Tibial nerve (tissue), 4 donors: ENCODE results near the gene FAM240B. TPM values are rescaled to one million over a fixed set of nuclear protein-coding genes. Genes with fewer than 3 reads are reported as not detected.

Experiments
- DNase-seq, 2 donors: peaks; one replicate each; pipeline ENCODE4 v3.0.0-alpha.2; 2019; ENCODE audit warnings: low spot score in 2 of 2
- H3K27ac ChIP-seq, 4 donors: fragments of 200-600 bp; sonication (generic) in 3 of 4; one replicate each; pipeline ENCODE4 v1.5.1; 2017 to 2019; ENCODE audit warnings: mild to moderate bottlenecking in 1 of 4
- H3K27me3 ChIP-seq, 2 donors: fragments of 200-600 bp; sonication (generic) in 1 of 2; one replicate each; pipeline versions ENCODE4 v1.5.1 to v1.6.0; 2017 to 2019
- H3K36me3 ChIP-seq, 3 donors: fragments of 200-600 bp; sonication (generic); one replicate each; pipeline ENCODE4 v1.5.1; 2018 to 2019
- H3K4me1 ChIP-seq, 4 donors: fragments of 200-600 bp; sonication (generic) in 3 of 4; one replicate each; pipeline ENCODE4 v1.5.1; 2017 to 2019
- H3K4me3 ChIP-seq, 4 donors: fragments of 200-600 bp; sonication (generic) in 3 of 4; one replicate each; pipeline ENCODE4 v1.5.1; 2017 to 2019; ENCODE audit warnings: mild to moderate bottlenecking in 1 of 4, moderate library complexity in 1 of 4
- H3K9me3 ChIP-seq, 4 donors: fragments of 200-600 bp; sonication (generic) in 3 of 4; one replicate each; pipeline ENCODE4 v1.5.1; 2017 to 2019
- EP300 ChIP-seq, 2 donors: sonication (generic); formaldehyde crosslinking; IDR thresholded peaks; one replicate each; pipeline ENCODE4 v1.6.1; 2017; ENCODE audit warnings: antibody characterized with exemption in 2 of 2, mild to moderate bottlenecking in 1 of 2
- POLR2A ChIP-seq, 2 donors: fragments of 450-650 bp; IDR thresholded peaks; one replicate each; pipeline ENCODE4 v1.6.1; 2017; ENCODE audit warnings: antibody characterized with exemption in 2 of 2, mild to moderate bottlenecking in 2 of 2, moderate library complexity in 2 of 2
- whole genome bisulfite sequencing, 2 donors: methylation state at CpG; one replicate each; pipeline ENCODE4 v1.1.5; 2018; 5-methylcytosine and 5-hydroxymethylcytosine counted together
- total RNA-seq, 4 donors: library from RNA; depleted of rRNA; stranded (reverse); fragments of >200 nt; gene quantifications; one replicate each; pipeline ENCODE4 v1.1.0, GENCODE V29; 2016
- TF ChIP-seq, protein P1 (sequence below), 5 experiments: fragments of 200-600 bp in 3 of 5; fragments of 450-650 bp in 2 of 5; sonication (generic) in 3 of 5; IDR thresholded peaks; one replicate each; pipeline ENCODE4 v1.5.1; 2016 to 2019; ENCODE audit warnings: antibody characterized with exemption in 5 of 5, mild to moderate bottlenecking in 3 of 5, moderate library complexity in 2 of 5

The FAM240B gene
- total RNA-seq, 4 donors from 2014 or later, result not detected

DNA sequence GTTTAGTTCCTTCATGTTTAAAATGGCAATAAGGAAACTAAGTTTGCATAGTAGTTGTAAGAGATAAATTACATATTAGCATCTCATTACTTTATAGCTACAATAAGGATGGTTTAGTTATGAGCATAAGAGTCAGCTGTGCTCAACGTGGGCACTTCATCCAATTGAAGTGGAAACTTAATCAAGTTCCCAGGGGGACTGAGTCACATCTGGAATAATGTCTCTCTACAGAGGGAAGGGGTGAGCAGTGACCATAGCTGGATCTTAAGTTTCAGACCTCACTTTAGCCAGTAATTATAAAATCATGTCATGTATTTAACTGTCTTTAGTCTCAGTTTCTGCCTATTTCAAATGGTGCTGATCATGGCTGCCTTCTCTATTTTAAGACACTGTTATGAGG lies 36.8 kb upstream of the FAM240B start:
- peaks cover 0 to 6% (median 0%) of the 10 kb centered on the region in 4 donors for H3K4me1 ChIP-seq
- 45 to 52% methylated on average over 1 of the region's 1 CpG for WGBS, 2 donors
- H3K4me3 ChIP-seq, result no peak overlapping the region
- no peak for DNase-seq
- no peaks in the 10 kb centered on the region for H3K27me3 ChIP-seq
- no peak overlapping the region for H3K27ac ChIP-seq
- no peaks in the 10 kb centered on the region for H3K9me3 ChIP-seq
- no peaks in the 10 kb centered on the region for H3K36me3 ChIP-seq
- TF ChIP-seq POLR2A (IDR thresholded peaks at IDR 0.05) (no peak), EP300 (IDR thresholded peaks at IDR 0.05) (no peak)
- TF ChIP-seq, protein P1, sequence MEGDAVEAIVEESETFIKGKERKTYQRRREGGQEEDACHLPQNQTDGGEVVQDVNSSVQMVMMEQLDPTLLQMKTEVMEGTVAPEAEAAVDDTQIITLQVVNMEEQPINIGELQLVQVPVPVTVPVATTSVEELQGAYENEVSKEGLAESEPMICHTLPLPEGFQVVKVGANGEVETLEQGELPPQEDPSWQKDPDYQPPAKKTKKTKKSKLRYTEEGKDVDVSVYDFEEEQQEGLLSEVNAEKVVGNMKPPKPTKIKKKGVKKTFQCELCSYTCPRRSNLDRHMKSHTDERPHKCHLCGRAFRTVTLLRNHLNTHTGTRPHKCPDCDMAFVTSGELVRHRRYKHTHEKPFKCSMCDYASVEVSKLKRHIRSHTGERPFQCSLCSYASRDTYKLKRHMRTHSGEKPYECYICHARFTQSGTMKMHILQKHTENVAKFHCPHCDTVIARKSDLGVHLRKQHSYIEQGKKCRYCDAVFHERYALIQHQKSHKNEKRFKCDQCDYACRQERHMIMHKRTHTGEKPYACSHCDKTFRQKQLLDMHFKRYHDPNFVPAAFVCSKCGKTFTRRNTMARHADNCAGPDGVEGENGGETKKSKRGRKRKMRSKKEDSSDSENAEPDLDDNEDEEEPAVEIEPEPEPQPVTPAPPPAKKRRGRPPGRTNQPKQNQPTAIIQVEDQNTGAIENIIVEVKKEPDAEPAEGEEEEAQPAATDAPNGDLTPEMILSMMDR (IDR thresholded peaks at IDR 0.05), result no peak

DNA sequence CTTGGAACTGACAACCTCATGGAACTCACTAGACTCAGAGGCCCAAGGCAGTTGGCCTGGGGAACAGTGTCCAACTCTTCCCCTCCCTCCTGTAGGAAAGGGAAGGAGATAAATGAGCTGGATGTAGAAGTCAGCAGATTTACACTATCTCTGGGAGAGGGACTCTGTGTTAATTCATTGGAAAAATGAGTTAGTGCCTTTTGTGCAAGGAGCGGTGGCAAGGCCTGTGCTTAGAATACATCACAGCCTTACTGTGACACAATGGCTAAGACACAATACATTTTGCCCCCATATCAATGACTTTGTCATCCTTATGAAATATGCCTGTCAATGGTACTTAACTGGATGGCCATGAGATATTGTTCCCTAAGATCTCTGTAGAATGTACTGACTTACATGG lies 28.0 kb upstream of the FAM240B start:
- Histone ChIP-seq H3K36me3 (no peaks in the 10 kb centered on the region), H3K27me3 (no peaks in the 10 kb centered on the region), H3K9me3 (no peaks in the 10 kb centered on the region), H3K4me1 (no peaks in the 10 kb centered on the region), H3K4me3 (no peak overlapping the region), H3K27ac (no peak overlapping the region)
- TF ChIP-seq EP300 (IDR thresholded peaks at IDR 0.05), result no peak
- no peak for TF ChIP-seq POLR2A (IDR thresholded peaks at IDR 0.05)
- TF ChIP-seq, protein P1 (IDR thresholded peaks at IDR 0.05), result no peak
- 89 to 91% methylated on average over 1 of the region's 1 CpG for whole genome bisulfite sequencing, 2 donors
- no peak for DNase-seq

- Histone ChIP-seq H3K27ac (no peak overlapping the region), H3K36me3 (no peaks in the 10 kb centered on the region)
Measured at GRCh38 chr9:38747067-38747466, 27.1 kb upstream of the FAM240B start.

DNA sequence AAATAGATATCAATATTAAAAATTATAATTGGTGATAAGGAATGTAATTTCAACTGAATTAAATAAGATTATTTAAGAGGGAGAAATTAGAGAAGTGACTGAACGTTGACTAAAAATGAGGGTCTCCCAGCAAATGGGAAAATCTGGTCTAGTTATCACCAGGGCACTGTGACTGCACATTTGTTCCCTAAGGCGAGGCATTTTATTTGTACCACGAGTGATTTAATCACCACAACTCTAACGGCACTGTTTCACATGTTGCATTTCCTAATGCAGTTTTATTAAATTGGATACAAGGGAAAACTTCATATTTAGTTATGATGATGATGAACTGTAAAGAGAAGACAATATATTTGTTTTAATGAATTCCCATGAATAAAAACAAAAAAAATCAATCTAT lies 26.4 kb upstream of the FAM240B start:
- no peak for DNase-seq
- H3K27ac ChIP-seq, result no peak overlapping the region
- H3K36me3 ChIP-seq, result no peaks in the 10 kb centered on the region
- TF ChIP-seq EP300 (IDR thresholded peaks at IDR 0.05), result no peak
- TF ChIP-seq, protein P1 (IDR thresholded peaks at IDR 0.05), result no peak
- no peak for TF ChIP-seq POLR2A (IDR thresholded peaks at IDR 0.05)
- H3K4me3 ChIP-seq, result no peak overlapping the region
- H3K9me3 ChIP-seq, result no peaks in the 10 kb centered on the region
- H3K4me1 ChIP-seq, result no peaks in the 10 kb centered on the region
- WGBS, 2 donors, result 74 to 83% methylated on average over 4 of the region's 4 CpGs
- H3K27me3 ChIP-seq, result no peaks in the 10 kb centered on the region

More at GRCh38 chr9:38747067-38747466, 27.1 kb upstream of the FAM240B start:
- Histone ChIP-seq H3K27me3 (no peaks in the 10 kb centered on the region), H3K4me3 (no peak overlapping the region), H3K4me1 (no peaks in the 10 kb centered on the region), H3K9me3 (no peaks in the 10 kb centered on the region)
- TF ChIP-seq, protein P1 (IDR thresholded peaks at IDR 0.05), result no peak
- TF ChIP-seq EP300 (IDR thresholded peaks at IDR 0.05) (no peak), POLR2A (IDR thresholded peaks at IDR 0.05) (no peak)
- no peak for DNase-seq
- WGBS, 2 donors, result 82 to 84% methylated on average over 8 of the region's 8 CpGs

DNA sequence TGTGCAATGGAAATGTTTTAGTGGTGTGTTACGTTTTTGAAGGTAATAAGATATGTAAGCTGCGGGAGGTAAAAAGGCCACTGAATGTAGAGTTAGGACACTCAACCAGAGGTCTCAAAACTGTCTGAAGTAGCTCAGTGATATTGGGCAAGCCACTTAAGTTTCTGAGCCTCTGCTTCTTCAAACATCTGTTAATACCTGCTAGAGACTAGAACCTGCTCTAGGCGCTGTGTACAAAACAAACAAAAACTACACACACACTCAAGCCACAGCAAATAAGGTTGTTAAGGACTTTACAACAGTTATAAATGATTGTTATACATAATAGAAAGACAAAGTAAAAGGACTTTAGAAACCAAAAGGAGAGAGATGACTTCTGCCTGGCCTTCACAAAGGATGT lies 24.6 kb upstream of the FAM240B start:
- no peak for TF ChIP-seq POLR2A (IDR thresholded peaks at IDR 0.05)
- H3K27ac ChIP-seq, result no peak overlapping the region
- H3K4me3 ChIP-seq, result no peak overlapping the region
- no peaks in the 10 kb centered on the region for H3K36me3 ChIP-seq
- H3K4me1 ChIP-seq, result no peaks in the 10 kb centered on the region
- H3K9me3 ChIP-seq, result no peaks in the 10 kb centered on the region
- H3K27me3 ChIP-seq, result no peaks in the 10 kb centered on the region
- 82 to 84% methylated on average over 3 of the region's 3 CpGs for WGBS, 2 donors
- DNase-seq, result no peak

DNA sequence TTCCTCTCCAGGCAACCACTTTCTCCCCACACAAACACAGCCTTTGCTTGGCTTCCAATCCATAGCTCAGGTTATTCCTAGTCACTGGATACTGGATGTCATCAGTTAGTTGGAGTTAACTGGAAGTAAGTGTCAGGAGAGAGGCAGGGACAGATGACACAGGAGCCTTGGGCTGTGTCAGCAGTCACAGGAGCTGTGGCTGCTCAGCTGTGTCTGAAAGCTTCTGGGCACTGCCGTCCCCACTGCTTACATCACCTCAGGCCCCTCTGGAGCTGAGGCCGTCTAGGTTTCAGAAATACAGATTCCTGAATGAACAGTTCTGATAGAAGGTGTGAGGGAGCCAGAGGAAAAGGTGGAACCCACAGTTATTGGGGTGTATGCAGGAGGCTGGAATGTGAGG lies 17.3 kb upstream of the FAM240B start:
- Histone ChIP-seq H3K27me3 (no peaks in the 10 kb centered on the region), H3K27ac (no peak overlapping the region), H3K4me1 (no peaks in the 10 kb centered on the region), H3K36me3 (no peaks in the 10 kb centered on the region), H3K4me3 (no peak overlapping the region), H3K9me3 (no peaks in the 10 kb centered on the region)
- WGBS, 2 donors, result 63 to 70% methylated on average over 2 of the region's 2 CpGs
- no peak for DNase-seq
- TF ChIP-seq POLR2A (IDR thresholded peaks at IDR 0.05), result no peak
